Mesenchymal stem cell (in vitro differentiated cells and primary cell): ENCODE measurements around the gene PRR3.

Experiments used
- DNase-seq: peaks from one replicate; pipeline ENCODE4 v3.0.0-alpha.2; 2013
- H2AFZ ChIP-seq: one replicate; pipeline ENCODE4 v1.6.1; 2013; ENCODE audit warnings: low read depth, mild to moderate bottlenecking, control low read depth, inconsistent platforms, low read length, moderate library complexity
- H2AK5ac ChIP-seq: 2 replicates; pipeline ENCODE4 v1.6.1; 2013; ENCODE audit warnings: low read length, moderate library complexity, mild to moderate bottlenecking, inconsistent platforms; ENCODE audit not compliant: severe bottlenecking
- H2BK120ac ChIP-seq: one replicate; pipeline ENCODE4 v1.6.1; 2013; ENCODE audit warnings: low read depth, mild to moderate bottlenecking, inconsistent platforms, low read length, moderate library complexity
- H2BK12ac ChIP-seq, 2 experiments: one replicate each; pipeline ENCODE4 v1.6.1; 2013; ENCODE audit warnings: inconsistent platforms in 2 of 2, low read length in 2 of 2, mild to moderate bottlenecking in 2 of 2, moderate library complexity in 2 of 2, control low read depth in 1 of 2
- H2BK15ac ChIP-seq: one replicate; pipeline ENCODE4 v1.6.1; 2013; ENCODE audit warnings: mild to moderate bottlenecking, low read depth, inconsistent platforms; ENCODE audit not compliant: poor library complexity, severe bottlenecking
- H2BK5ac ChIP-seq: 2 replicates; pipeline ENCODE4 v1.6.1; 2013; ENCODE audit warnings: low read depth, mild to moderate bottlenecking, low read length, control low read depth, inconsistent platforms; ENCODE audit not compliant: poor library complexity, severe bottlenecking
- H3K14ac ChIP-seq, 2 experiments: one replicate each; pipeline ENCODE4 v1.6.1; 2013; ENCODE audit warnings: inconsistent platforms in 2 of 2, low read length in 2 of 2, control low read depth in 1 of 2, mild to moderate bottlenecking in 1 of 2, moderate library complexity in 1 of 2
- H3K18ac ChIP-seq, 2 experiments: one replicate each; pipeline ENCODE4 v1.6.1; 2013; ENCODE audit warnings: inconsistent platforms in 2 of 2, low read length in 2 of 2, control low read depth in 1 of 2, low read depth in 1 of 2, mild to moderate bottlenecking in 1 of 2
- H3K23ac ChIP-seq, 2 experiments: one replicate each; pipeline ENCODE4 v1.6.1; 2013; ENCODE audit warnings: inconsistent platforms in 2 of 2, low read length in 2 of 2, mild to moderate bottlenecking in 2 of 2, moderate library complexity in 2 of 2, control low read depth in 1 of 2
- H3K27ac ChIP-seq: 2 replicates; pipeline ENCODE4 v1.5.1; 2013; ENCODE audit warnings: mild to moderate bottlenecking, moderate library complexity, low read length, control low read depth, inconsistent platforms; ENCODE audit not compliant: poor library complexity, severe bottlenecking
- H3K27me3 ChIP-seq, 2 experiments: 2 replicates each; pipeline versions ENCODE4 v1.6.1 to v1.7.0; 2013; ENCODE audit warnings: low read length in 2 of 2, mild to moderate bottlenecking in 2 of 2, moderate library complexity in 2 of 2, control low read depth in 1 of 2, inconsistent platforms in 1 of 2; ENCODE audit not compliant: control insufficient read depth in 1 of 2, insufficient read depth in 1 of 2
- H3K36me3 ChIP-seq, 2 experiments: 2 replicates each; pipeline versions ENCODE4 v1.6.1 to v1.7.0; 2013; ENCODE audit warnings: low read length in 2 of 2, control low read depth in 1 of 2, inconsistent platforms in 1 of 2, low read depth in 1 of 2, mild to moderate bottlenecking in 1 of 2; ENCODE audit not compliant: insufficient read depth in 2 of 2, control insufficient read depth in 1 of 2
- H3K4ac ChIP-seq, 2 experiments: one replicate each; pipeline ENCODE4 v1.6.1; 2013; ENCODE audit warnings: inconsistent platforms in 2 of 2, low read length in 2 of 2, mild to moderate bottlenecking in 2 of 2, moderate library complexity in 2 of 2, control low read depth in 1 of 2, low read depth in 1 of 2
- H3K4me1 ChIP-seq: 2 replicates; pipeline ENCODE4 v1.6.1; 2013; ENCODE audit warnings: low read depth, low read length, control low read depth; ENCODE audit not compliant: control insufficient read depth, insufficient read depth
- H3K4me2 ChIP-seq: 2 replicates; pipeline ENCODE4 v1.6.1; 2013; ENCODE audit warnings: low read length, mild to moderate bottlenecking, inconsistent platforms; ENCODE audit not compliant: poor library complexity, severe bottlenecking
- H3K4me3 ChIP-seq, 2 experiments: 2 replicates each; pipeline versions ENCODE4 v1.5.1 to v1.7.0; 2013; ENCODE audit warnings: low read length in 2 of 2, mild to moderate bottlenecking in 2 of 2, control low read depth in 1 of 2, low read depth in 1 of 2; ENCODE audit not compliant: insufficient read depth in 1 of 2
- H3K79me1 ChIP-seq: replicated peaks from 2 replicates; pipeline ENCODE4 v1.6.1; 2013; ENCODE audit warnings: mild to moderate bottlenecking, control low read depth, low read length, inconsistent platforms; ENCODE audit not compliant: poor library complexity, severe bottlenecking
- H3K9ac ChIP-seq: 2 replicates; pipeline ENCODE4 v1.7.0; 2013; ENCODE audit warnings: mild to moderate bottlenecking, low read length, moderate library complexity
- H3K9me3 ChIP-seq: 2 replicates; pipeline ENCODE4 v1.7.0; 2013; ENCODE audit warnings: mild to moderate bottlenecking, low read length; ENCODE audit not compliant: control insufficient read depth
- H4K8ac ChIP-seq: one replicate; pipeline ENCODE4 v1.6.1; 2013; ENCODE audit warnings: inconsistent platforms, mild to moderate bottlenecking, low read length, moderate library complexity
- H4K91ac ChIP-seq: one replicate; pipeline ENCODE4 v1.6.1; 2013; ENCODE audit warnings: mild to moderate bottlenecking, low read length, inconsistent platforms
- WGBS: methylation state at CpG from one replicate; pipeline ENCODE4 v1.1.7; 2013; ENCODE audit warnings: mixed read lengths; 5-methylcytosine and 5-hydroxymethylcytosine counted together

PRR3 gene

DNA sequence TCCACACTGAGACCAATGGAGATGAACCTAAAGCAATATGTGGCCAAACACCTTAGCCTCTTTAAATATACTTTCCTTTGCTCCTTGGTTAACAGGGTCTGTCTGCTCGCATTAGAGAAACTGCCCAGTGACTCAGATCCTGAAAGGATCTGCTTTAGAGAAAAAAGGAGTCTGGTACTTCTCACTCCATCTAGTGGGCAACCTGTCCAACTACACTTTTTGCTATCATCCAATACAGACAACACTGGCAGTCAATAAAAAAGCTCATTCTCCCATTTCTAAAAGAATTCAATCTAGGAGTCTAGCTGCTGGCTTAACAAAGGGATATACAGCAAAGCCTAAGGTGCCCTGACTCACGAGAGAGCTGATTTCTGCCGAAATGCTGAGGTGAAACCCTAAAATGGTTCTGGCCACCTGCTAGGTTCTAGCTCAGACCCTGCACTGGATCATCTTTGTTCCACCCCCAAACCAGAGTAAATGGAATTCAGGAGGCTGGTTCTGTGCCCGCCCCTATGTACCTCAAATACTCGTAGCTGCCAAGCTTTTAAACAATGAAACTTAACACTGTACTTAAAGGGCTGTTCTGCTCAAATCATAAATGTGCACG is 12.3 kb upstream of the PRR3 start:
- no peak overlapping the region for H2AK5ac ChIP-seq

GRCh38 chr6:30547454-30547853 is 9.6 kb upstream of the PRR3 start:
- H2BK15ac ChIP-seq: no peak overlapping the region
- no peak for DNase-seq
- no peak overlapping the region for H3K18ac ChIP-seq
- H2AK5ac ChIP-seq: no peak overlapping the region
- H3K14ac ChIP-seq: no peak overlapping the region
- 96% methylated on average over 6 of the region's 6 CpGs for WGBS
- no peak overlapping the region for H2BK12ac ChIP-seq
- H3K36me3 ChIP-seq: peaks cover 54 to 82% of the 10 kb centered on the region in 2 experiments
- no peak overlapping the region for H4K8ac ChIP-seq
- no peaks in the 10 kb centered on the region for H3K4me1 ChIP-seq
- H3K4me2 ChIP-seq: no peak overlapping the region
- no peak overlapping the region for H3K4ac ChIP-seq
- no peaks in the 10 kb centered on the region for H3K27me3 ChIP-seq
- H4K91ac ChIP-seq: no peak overlapping the region
- H3K4me3 ChIP-seq: no peak overlapping the region
- H3K23ac ChIP-seq: no peak overlapping the region
- H3K9ac ChIP-seq: no peak overlapping the region
- H2AFZ ChIP-seq: no peak overlapping the region
- no peak overlapping the region for H3K27ac ChIP-seq
- H2BK120ac ChIP-seq: no peak overlapping the region
- peaks cover 17% of the 10 kb centered on the region for H3K79me1 ChIP-seq
- H3K9me3 ChIP-seq: no peaks in the 10 kb centered on the region
- no peak overlapping the region for H2BK5ac ChIP-seq

More for the DNA sequence above, 12.3 kb upstream of the PRR3 start:
- no peak overlapping the region for H4K91ac ChIP-seq
- no peak overlapping the region for H3K27ac ChIP-seq
- H2AFZ ChIP-seq: no peak overlapping the region
- peaks cover 5% of the 10 kb centered on the region for H3K79me1 ChIP-seq
- H3K27me3 ChIP-seq: no peaks in the 10 kb centered on the region
- H3K4ac ChIP-seq: no peak overlapping the region
- H4K8ac ChIP-seq: no peak overlapping the region
- no peaks in the 10 kb centered on the region for H3K9me3 ChIP-seq
- H2BK5ac ChIP-seq: no peak overlapping the region
- H3K9ac ChIP-seq: peak overlapping the region; percentile 6
- H3K4me2 ChIP-seq: no peak overlapping the region
- H3K18ac ChIP-seq: no peak overlapping the region
- no peak overlapping the region for H3K4me3 ChIP-seq
- no peak overlapping the region for H3K14ac ChIP-seq
- H2BK12ac ChIP-seq: no peak overlapping the region
- no peak overlapping the region for H3K23ac ChIP-seq
- no peak overlapping the region for H2BK120ac ChIP-seq
- DNase-seq: peak; percentile 82
- peaks cover 39 to 56% of the 10 kb centered on the region in 2 experiments for H3K36me3 ChIP-seq
- H3K4me1 ChIP-seq: no peaks in the 10 kb centered on the region
- 39% methylated on average over 6 of the region's 6 CpGs for WGBS
- no peak overlapping the region for H2BK15ac ChIP-seq

- Histone ChIP-seq H3K23ac (no peak overlapping the region), H3K79me1 (peaks cover 26% of the 10 kb centered on the region), H3K18ac (no peak overlapping the region), H3K4me1 (no peaks in the 10 kb centered on the region), H3K9me3 (no peaks in the 10 kb centered on the region), H2AK5ac (no peak overlapping the region), H3K4me3 (peak overlapping the region in 1 of 2 experiments; percentile 14), H3K4ac (no peak overlapping the region), H2BK12ac (no peak overlapping the region), H3K9ac (peak overlapping the region; percentile 45), H2BK5ac (no peak overlapping the region), H3K14ac (no peak overlapping the region), H2AFZ (no peak overlapping the region), H4K91ac (no peak overlapping the region), H3K4me2 (no peak overlapping the region), H4K8ac (no peak overlapping the region), H3K36me3 (peaks cover 63 to 83% of the 10 kb centered on the region in 2 experiments), H2BK15ac (no peak overlapping the region), H2BK120ac (no peak overlapping the region), H3K27me3 (no peaks in the 10 kb centered on the region), H3K27ac (no peak overlapping the region)
- 90% methylated on average over 2 of the region's 2 CpGs for WGBS
- DNase-seq: no peak
These were observed 8.7 kb upstream of the PRR3 start for GRCh38 chr6:30548375-30548774.

DNA sequence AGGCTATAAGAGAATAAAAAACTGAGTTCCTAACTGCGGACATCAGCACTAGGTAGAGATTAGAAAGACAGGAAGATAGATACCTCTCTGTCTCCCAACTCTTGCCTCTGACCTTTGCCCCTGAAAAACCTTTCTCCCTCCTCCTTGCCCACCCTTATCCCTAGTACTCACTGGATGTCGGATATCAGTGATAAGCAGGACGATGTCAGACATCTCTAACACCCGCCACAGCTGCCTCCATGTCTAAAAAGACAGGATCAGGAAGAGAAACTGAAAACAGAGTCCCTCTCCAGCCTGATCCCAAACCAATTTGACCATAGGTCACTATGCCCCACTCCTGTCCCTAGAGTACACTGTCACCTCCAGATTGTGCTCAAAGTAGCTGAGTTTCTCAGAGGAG is 2.7 kb upstream of the PRR3 start:
- no peak overlapping the region for H2BK120ac ChIP-seq
- DNase-seq: no peak
- no peak overlapping the region for H3K18ac ChIP-seq
- H3K27me3 ChIP-seq: no peaks in the 10 kb centered on the region
- no peak overlapping the region for H3K14ac ChIP-seq
- H3K23ac ChIP-seq: no peak overlapping the region
- H3K9ac ChIP-seq: peak overlapping the region; percentile 96
- H3K4me1 ChIP-seq: peaks cover 4% of the 10 kb centered on the region
- no peaks in the 10 kb centered on the region for H3K9me3 ChIP-seq
- H2BK15ac ChIP-seq: no peak overlapping the region
- no peak overlapping the region for H3K27ac ChIP-seq
- H4K8ac ChIP-seq: no peak overlapping the region
- H2AFZ ChIP-seq: no peak overlapping the region
- H3K4ac ChIP-seq: no peak overlapping the region
- no peak overlapping the region for H2BK12ac ChIP-seq
- 95% methylated on average over 4 of the region's 4 CpGs for WGBS
- H3K36me3 ChIP-seq: peaks cover 34 to 60% of the 10 kb centered on the region in 2 experiments
- H2AK5ac ChIP-seq: no peak overlapping the region
- H3K4me3 ChIP-seq: peak overlapping the region in 1 of 2 experiments; percentile 95
- peak overlapping the region; percentile 10 for H3K4me2 ChIP-seq
- peaks cover 40% of the 10 kb centered on the region for H3K79me1 ChIP-seq
- no peak overlapping the region for H4K91ac ChIP-seq
- H2BK5ac ChIP-seq: no peak overlapping the region
